Nephron progenitor cell (in vitro differentiated cells): ENCODE measurements around the gene CUBN.

ENCODE experiments used
- DNase-seq: peaks from one replicate; pipeline ENCODE4 v3.0.0; 2021
- H3K27ac Mint-ChIP-seq: 2 replicates; pipeline ENCODE4 v1.8.0; 2021; ENCODE audit warnings: mild to moderate bottlenecking, moderate library complexity, mixed read lengths
- H3K27me3 Mint-ChIP-seq: 2 replicates; pipeline ENCODE4 v1.8.0; 2021; ENCODE audit warnings: mild to moderate bottlenecking, low read depth, mixed read lengths; ENCODE audit not compliant: poor library complexity
- H3K36me3 Mint-ChIP-seq: 2 replicates; pipeline ENCODE4 v1.8.0; 2021; ENCODE audit warnings: low read depth, mixed read lengths
- H3K4me1 Mint-ChIP-seq: 2 replicates; pipeline ENCODE4 v1.8.0; 2021; ENCODE audit warnings: mixed read lengths
- H3K4me3 Mint-ChIP-seq: 2 replicates; pipeline ENCODE4 v1.8.0; 2021; ENCODE audit warnings: mild to moderate bottlenecking, moderate library complexity, mixed read lengths
- H3K9me3 Mint-ChIP-seq: 2 replicates; pipeline ENCODE4 v1.8.0; 2021; ENCODE audit warnings: mild to moderate bottlenecking, moderate library complexity, mixed read lengths
- TF ChIP-seq, protein P1 (sequence below): fragments of 200-600 bp; sonication (generic); IDR thresholded peaks from 2 replicates; pipeline ENCODE4 v1.5.0; 2021; ENCODE audit warnings: antibody characterized with exemption

Gene CUBN

DNA sequence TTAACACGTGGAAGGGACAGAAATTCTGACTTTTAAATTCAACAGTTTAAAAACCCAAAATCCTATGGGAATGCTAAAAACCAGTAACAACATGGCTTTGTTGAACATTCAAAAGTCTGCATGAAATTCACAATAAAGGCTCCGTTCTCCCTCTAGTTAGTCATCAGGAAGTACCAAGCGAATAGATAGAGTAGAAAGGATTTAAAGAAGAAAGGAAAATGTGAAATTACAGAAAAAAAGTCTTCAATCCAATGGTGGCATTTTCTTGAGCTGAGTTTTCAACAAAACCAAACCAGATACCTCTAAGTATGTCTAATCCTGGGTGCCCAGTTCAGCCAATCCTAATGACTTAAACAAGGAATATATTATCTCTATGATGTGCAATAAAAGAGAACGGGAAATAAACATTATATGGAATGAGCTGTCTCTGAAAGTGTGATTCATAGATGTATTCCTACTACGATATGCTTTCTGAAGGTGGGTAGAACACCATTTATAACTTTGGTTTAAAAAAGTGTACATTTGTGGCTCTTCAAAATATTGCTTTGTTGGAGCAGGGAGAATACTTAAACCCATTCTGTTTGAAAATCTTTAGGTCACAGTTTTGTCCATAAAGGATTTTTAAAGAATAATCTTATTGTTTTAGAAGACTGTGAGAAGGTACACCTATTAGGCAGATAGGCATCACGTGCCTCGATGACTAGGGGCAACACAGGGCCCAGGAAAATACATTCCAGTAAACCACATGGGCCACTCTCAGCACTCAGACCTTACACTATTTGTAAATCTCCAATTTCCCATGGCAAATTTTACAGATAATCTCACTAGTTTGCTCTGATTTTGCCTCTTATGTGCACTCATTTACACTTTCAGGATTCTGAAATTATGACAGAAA is 87.7 kb downstream of the CUBN start:
- Mint-ChIP-seq H3K36me3 (no peaks in the 10 kb centered on the region), H3K9me3 (no peaks in the 10 kb centered on the region), H3K27ac (no peak overlapping the region), H3K4me3 (no peak overlapping the region), H3K4me1 (no peaks in the 10 kb centered on the region), H3K27me3 (peaks cover 2% of the 10 kb centered on the region)
- TF ChIP-seq, protein P1, sequence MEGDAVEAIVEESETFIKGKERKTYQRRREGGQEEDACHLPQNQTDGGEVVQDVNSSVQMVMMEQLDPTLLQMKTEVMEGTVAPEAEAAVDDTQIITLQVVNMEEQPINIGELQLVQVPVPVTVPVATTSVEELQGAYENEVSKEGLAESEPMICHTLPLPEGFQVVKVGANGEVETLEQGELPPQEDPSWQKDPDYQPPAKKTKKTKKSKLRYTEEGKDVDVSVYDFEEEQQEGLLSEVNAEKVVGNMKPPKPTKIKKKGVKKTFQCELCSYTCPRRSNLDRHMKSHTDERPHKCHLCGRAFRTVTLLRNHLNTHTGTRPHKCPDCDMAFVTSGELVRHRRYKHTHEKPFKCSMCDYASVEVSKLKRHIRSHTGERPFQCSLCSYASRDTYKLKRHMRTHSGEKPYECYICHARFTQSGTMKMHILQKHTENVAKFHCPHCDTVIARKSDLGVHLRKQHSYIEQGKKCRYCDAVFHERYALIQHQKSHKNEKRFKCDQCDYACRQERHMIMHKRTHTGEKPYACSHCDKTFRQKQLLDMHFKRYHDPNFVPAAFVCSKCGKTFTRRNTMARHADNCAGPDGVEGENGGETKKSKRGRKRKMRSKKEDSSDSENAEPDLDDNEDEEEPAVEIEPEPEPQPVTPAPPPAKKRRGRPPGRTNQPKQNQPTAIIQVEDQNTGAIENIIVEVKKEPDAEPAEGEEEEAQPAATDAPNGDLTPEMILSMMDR: no peak
- no peak for DNase-seq

DNA sequence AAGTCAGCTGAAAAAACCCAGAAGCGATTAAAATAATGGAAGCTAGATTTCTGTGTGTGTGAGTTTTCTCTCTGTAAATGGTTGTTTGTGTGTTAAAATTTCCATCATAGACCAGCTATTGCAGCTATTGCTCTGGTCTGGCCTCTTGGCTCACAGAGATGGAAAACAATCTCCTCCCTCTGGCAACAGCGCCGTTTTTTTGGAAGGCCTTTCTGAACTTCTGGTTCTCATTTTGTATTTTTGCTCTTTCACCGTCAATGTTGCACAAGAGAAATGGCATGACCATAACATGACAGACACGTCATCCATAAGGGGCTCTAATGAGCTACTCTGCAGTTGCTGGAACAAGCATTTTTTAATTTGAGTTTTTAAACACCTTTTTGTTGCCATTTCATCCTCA is 91.0 kb downstream of the CUBN start:
- Mint-ChIP-seq H3K36me3 (no peaks in the 10 kb centered on the region), H3K4me1 (peaks cover 5% of the 10 kb centered on the region), H3K9me3 (no peaks in the 10 kb centered on the region), H3K27me3 (peaks cover 2% of the 10 kb centered on the region), H3K4me3 (no peak overlapping the region), H3K27ac (no peak overlapping the region)
- DNase-seq: no peak
- TF ChIP-seq, protein P1: no peak

DNA sequence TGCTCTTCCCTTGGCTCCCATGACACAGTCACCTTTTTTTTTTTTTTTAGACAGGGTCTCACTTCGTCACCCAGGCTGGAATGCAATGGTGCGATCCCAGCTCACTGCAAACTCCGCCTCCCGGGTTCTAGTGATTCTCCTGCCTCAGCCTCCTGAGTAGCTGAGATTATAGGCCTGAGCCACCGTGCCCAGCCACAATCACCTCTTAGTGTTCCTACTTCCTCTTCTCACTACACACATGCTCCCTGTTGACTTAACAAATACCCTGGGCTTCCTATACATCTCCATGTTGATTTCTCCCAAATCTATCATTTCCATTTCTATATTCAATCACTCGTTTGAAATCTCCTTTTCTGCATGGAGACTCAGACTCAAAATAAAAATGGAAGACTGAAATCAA is 91.7 kb downstream of the CUBN start:
- Mint-ChIP-seq H3K4me1 (peaks cover 5% of the 10 kb centered on the region), H3K4me3 (no peak overlapping the region), H3K9me3 (no peaks in the 10 kb centered on the region), H3K27me3 (peaks cover 2% of the 10 kb centered on the region), H3K36me3 (no peaks in the 10 kb centered on the region), H3K27ac (no peak overlapping the region)
- TF ChIP-seq, protein P1: no peak
- no peak for DNase-seq

DNA sequence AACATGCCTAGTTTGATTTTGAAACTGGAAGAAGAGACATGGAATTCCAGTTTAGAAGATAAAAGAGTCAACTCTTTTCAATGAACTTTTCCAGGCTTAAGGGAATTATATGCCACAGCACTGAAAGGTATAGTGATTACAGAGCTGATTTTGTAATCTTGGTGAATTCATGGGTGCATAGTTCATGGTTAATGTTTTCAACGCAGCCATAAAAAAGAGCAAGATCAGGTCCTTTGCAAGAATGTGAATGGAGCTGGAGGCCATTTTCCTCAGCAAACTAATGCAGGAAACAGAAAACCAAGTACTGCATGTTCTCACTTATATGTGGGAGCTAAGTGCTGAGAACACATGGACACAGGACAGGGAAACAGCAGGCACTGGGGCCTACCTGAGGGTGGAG is 94.2 kb downstream of the CUBN start:
- peaks cover 2% of the 10 kb centered on the region for H3K27me3 Mint-ChIP-seq
- H3K4me3 Mint-ChIP-seq: no peak overlapping the region
- no peak overlapping the region for H3K27ac Mint-ChIP-seq
- no peaks in the 10 kb centered on the region for H3K36me3 Mint-ChIP-seq
- H3K9me3 Mint-ChIP-seq: no peaks in the 10 kb centered on the region
- peaks cover 10% of the 10 kb centered on the region for H3K4me1 Mint-ChIP-seq
- DNase-seq: no peak
- TF ChIP-seq, protein P1: no peak

DNA sequence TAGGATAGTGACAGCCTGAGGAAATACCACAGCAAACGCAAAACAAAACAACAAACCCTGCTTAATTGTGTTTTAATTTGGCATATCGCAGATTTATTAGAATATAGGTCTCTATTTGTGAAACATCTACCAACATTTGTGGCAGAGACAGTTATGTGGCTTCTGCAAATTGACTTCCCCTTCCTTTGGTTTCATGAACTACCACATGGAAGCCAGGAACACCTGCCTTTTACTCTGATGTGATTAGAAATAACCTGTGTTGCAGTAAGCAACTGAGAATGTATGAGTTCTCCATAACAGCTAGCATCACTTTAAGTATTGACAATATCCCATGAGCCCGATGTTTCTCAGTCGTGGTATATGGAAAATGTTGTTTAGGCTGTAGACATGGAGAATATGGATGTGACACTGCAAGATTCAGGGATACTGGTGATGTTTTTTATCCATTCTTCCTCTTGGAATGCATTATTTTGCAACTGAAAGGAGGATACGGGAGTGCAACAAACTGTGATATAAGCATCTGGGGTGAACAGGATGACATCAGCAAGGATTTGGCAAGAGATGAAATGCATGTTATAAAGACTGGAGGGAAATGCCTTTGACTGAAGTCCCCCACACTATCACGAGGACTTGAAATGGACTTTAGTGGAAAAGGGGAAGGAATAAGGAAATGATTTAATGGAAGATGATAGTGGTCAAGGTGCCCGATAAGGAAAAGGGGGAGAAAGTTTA is 95.9 kb downstream of the CUBN start:
- TF ChIP-seq, protein P1: no peak
- Mint-ChIP-seq H3K4me1 (peaks cover 17% of the 10 kb centered on the region), H3K27ac (no peak overlapping the region), H3K9me3 (no peaks in the 10 kb centered on the region), H3K36me3 (no peaks in the 10 kb centered on the region), H3K4me3 (no peak overlapping the region), H3K27me3 (peaks cover 2% of the 10 kb centered on the region)
- DNase-seq: no peak
